HK-2 (cell line): ENCODE data around the gene SDK2.

Source experiments
- DNase-seq: peaks from one replicate; pipeline ENCODE4 v3.0.0-alpha.2; 2018; ENCODE audit not compliant: unreplicated experiment

The SDK2 gene

GRCh38 chr17:73424571-73424970, 219.7 kb downstream of the SDK2 start:
- no peak for DNase-seq

- DNase-seq: no peak
Measured at GRCh38 chr17:73423806-73424205, 220.4 kb downstream of the SDK2 start.

- no peak for DNase-seq
Measured at GRCh38 chr17:73423159-73423715, 221.0 kb downstream of the SDK2 start.

- no peak for DNase-seq
Measured at GRCh38 chr17:73422121-73422520, 222.1 kb downstream of the SDK2 start.

GRCh38 chr17:73420897-73421296, 223.3 kb downstream of the SDK2 start:
- peak; percentile 44 for DNase-seq

- DNase-seq: no peak
Measured at GRCh38 chr17:73419881-73420280, 224.4 kb downstream of the SDK2 start.

- no peak for DNase-seq
Measured at GRCh38 chr17:73419051-73419450, 225.2 kb downstream of the SDK2 start.

GRCh38 chr17:73415782-73416181, 228.5 kb downstream of the SDK2 start:
- no peak for DNase-seq

GRCh38 chr17:73414171-73414955, 229.9 kb downstream of the SDK2 start:
- no peak for DNase-seq

GRCh38 chr17:73412914-73413313, 231.3 kb downstream of the SDK2 start:
- DNase-seq: no peak

- DNase-seq: no peak
Measured at GRCh38 chr17:73411313-73411747, 232.9 kb downstream of the SDK2 start.

GRCh38 chr17:73410586-73411312, 233.5 kb downstream of the SDK2 start:
- DNase-seq: no peak

GRCh38 chr17:73404246-73404645, 240.0 kb downstream of the SDK2 start:
- DNase-seq: no peak

GRCh38 chr17:73402466-73402865, 241.8 kb downstream of the SDK2 start:
- DNase-seq: no peak

- DNase-seq: no peak
Measured at GRCh38 chr17:73401911-73402310, 242.3 kb downstream of the SDK2 start.

GRCh38 chr17:73400915-73401545, 243.2 kb downstream of the SDK2 start:
- no peak for DNase-seq

GRCh38 chr17:73399056-73399455, 245.2 kb downstream of the SDK2 start:
- DNase-seq: no peak

GRCh38 chr17:73397856-73398540, 246.2 kb downstream of the SDK2 start:
- no peak for DNase-seq

- DNase-seq: no peak
Measured at GRCh38 chr17:73397278-73397826, 246.9 kb downstream of the SDK2 start.

- no peak for DNase-seq
Measured at GRCh38 chr17:73396431-73397277, 247.6 kb downstream of the SDK2 start.
